Measurements from ENCODE around the gene MSI2. TPM values are rescaled to one million over a fixed set of nuclear protein-coding genes. Genes with fewer than 3 reads are reported as not detected.

Gene MSI2
- total RNA-seq, 2 donors from 2014 or later: 112 to 119 TPM

GRCh38 chr17:57559634-57560318, 303.5 kb downstream of the MSI2 start:
- peaks cover 4% of the 10 kb centered on the region for H3K4me1 Mint-ChIP-seq (ENCODE audit: low read depth)
- ATAC-seq (replicated peaks in 1 of 2) (no peak), DNase-seq (no peak)
- H3K36me3 Mint-ChIP-seq (ENCODE audit: insufficient read depth in 2 of 2): no peaks in the 10 kb centered on the region
- no peaks in the 10 kb centered on the region for H3K27me3 Mint-ChIP-seq (ENCODE audit: low read depth)
- H3K4me3 Mint-ChIP-seq: no peak overlapping the region
- H3K9me3 Mint-ChIP-seq: no peaks in the 10 kb centered on the region
- no peak overlapping the region for H3K27ac Mint-ChIP-seq

GRCh38 chr17:57560319-57560705, 304.0 kb downstream of the MSI2 start:
- no peaks in the 10 kb centered on the region for H3K9me3 Mint-ChIP-seq
- DNase-seq (no peak), ATAC-seq (replicated peaks in 1 of 2) (no peak)
- H3K27me3 Mint-ChIP-seq (ENCODE audit: low read depth): no peaks in the 10 kb centered on the region
- H3K4me3 Mint-ChIP-seq: no peak overlapping the region
- no peak overlapping the region for H3K27ac Mint-ChIP-seq
- H3K36me3 Mint-ChIP-seq (ENCODE audit: insufficient read depth in 2 of 2): no peaks in the 10 kb centered on the region
- H3K4me1 Mint-ChIP-seq (ENCODE audit: low read depth): peaks cover 4% of the 10 kb centered on the region

DNA sequence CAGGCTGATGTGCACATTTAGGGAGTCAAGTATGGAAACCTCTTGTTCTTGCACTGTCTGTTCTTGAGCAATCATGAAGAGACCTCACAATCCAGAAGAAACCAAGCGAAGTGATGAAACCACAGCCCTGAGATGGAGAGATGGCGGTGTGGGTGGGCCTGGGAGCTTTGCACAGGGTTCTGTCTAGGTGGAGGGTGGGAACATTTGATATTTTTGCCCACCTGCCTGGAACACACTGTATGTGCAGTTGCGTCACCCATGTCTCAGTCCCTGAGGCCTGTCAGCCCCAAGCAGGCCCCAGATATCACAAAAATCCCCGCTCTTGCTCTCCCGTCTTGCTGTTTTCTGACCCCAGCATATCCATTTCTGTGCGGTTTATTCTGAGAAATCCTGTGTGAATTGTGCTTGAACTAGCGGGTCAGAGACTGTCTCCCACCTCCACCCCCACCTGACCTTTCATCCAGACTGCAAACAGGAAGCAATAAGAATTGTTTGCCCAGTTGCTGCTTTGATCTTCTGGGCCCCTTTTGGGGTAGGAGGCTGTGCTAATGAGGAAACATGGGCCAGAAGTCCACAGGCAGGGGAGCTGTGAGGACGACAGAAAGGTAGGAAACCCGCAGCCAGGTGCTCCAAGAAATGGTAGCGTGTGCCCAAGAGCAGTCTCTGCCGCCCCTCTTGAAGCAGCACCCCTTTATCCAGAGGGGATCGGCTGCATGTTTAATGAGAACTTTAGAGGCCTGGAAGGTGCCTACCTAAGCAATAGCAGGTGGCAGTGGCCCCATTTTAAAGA, 304.9 kb downstream of the MSI2 start:
- ATAC-seq (replicated peaks in 1 of 2) (no peak), DNase-seq (no peak)
- H3K4me3 Mint-ChIP-seq: no peak overlapping the region
- no peaks in the 10 kb centered on the region for H3K36me3 Mint-ChIP-seq (ENCODE audit: insufficient read depth in 2 of 2)
- no peaks in the 10 kb centered on the region for H3K27me3 Mint-ChIP-seq (ENCODE audit: low read depth)
- H3K4me1 Mint-ChIP-seq (ENCODE audit: low read depth): peaks cover 4% of the 10 kb centered on the region
- H3K27ac Mint-ChIP-seq: no peak overlapping the region
- no peaks in the 10 kb centered on the region for H3K9me3 Mint-ChIP-seq

DNA sequence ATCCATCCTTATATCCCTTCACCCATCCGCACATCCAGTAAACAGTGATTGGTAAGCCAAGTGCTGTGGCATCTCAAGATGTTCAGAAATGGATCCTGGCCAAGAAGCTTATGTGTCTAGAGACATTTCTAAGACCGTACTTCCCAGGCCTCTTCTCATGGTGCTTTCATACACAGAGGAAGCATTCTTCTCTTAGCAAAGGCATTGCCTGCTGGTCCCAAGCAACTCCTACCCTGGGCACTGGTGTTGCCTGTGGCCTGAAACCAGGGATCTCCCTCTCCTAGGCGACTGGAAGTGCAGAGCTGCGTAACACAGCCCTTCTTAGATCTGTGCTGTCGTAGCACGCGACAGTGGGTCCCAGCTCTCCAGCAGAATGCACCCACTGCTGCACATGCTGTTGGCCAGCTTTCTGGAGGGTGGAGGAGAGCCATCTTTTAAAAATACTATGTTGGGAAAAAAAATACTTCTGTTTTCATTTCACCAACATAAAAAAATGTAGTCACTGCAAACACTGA, 305.9 kb downstream of the MSI2 start:
- no peak overlapping the region for H3K4me3 Mint-ChIP-seq
- H3K36me3 Mint-ChIP-seq (ENCODE audit: insufficient read depth in 2 of 2): no peaks in the 10 kb centered on the region
- no peak for ATAC-seq (replicated peaks in 1 of 2)
- H3K9me3 Mint-ChIP-seq: no peaks in the 10 kb centered on the region
- DNase-seq: no peak
- H3K27ac Mint-ChIP-seq: no peak overlapping the region
- no peaks in the 10 kb centered on the region for H3K27me3 Mint-ChIP-seq (ENCODE audit: low read depth)
- H3K4me1 Mint-ChIP-seq (ENCODE audit: low read depth): peaks cover 4% of the 10 kb centered on the region

- peaks cover 4% of the 10 kb centered on the region for H3K4me1 Mint-ChIP-seq (ENCODE audit: low read depth)
Observed at GRCh38 chr17:57563958-57564357, 307.6 kb downstream of the MSI2 start.

DNA sequence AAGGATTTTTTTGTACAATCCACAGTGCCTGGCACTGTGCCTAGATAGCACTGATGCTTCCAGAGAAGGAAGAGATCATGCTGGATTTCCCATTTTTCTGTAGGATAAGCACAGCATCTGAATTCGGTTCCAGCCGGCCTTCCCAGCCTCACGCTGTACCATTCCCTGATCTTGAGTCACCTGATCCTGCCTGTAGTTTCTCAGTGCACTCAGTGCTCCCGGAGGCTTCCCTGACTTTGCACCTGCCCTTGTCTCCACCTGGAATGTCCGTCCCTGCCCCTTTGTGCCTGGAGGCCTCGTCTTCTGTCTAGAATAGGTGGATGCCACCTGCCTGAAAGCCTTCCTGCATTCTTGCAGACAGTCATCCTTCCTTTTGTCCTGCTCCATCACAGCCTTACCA, 308.9 kb downstream of the MSI2 start:
- DNase-seq (no peak), ATAC-seq (replicated peaks in 1 of 2) (no peak)
- Mint-ChIP-seq H3K4me1 (ENCODE audit: low read depth) (peaks cover 4% of the 10 kb centered on the region), H3K9me3 (no peaks in the 10 kb centered on the region), H3K36me3 (ENCODE audit: insufficient read depth in 2 of 2) (no peaks in the 10 kb centered on the region), H3K4me3 (no peak overlapping the region), H3K27ac (no peak overlapping the region), H3K27me3 (ENCODE audit: low read depth) (no peaks in the 10 kb centered on the region)

More at GRCh38 chr17:57563958-57564357, 307.6 kb downstream of the MSI2 start:
- no peaks in the 10 kb centered on the region for H3K27me3 Mint-ChIP-seq (ENCODE audit: low read depth)
- no peaks in the 10 kb centered on the region for H3K9me3 Mint-ChIP-seq
- ATAC-seq (replicated peaks in 1 of 2) (no peak), DNase-seq (no peak)
- H3K27ac Mint-ChIP-seq: no peak overlapping the region
- no peaks in the 10 kb centered on the region for H3K36me3 Mint-ChIP-seq (ENCODE audit: insufficient read depth in 2 of 2)
- H3K4me3 Mint-ChIP-seq: no peak overlapping the region

DNA sequence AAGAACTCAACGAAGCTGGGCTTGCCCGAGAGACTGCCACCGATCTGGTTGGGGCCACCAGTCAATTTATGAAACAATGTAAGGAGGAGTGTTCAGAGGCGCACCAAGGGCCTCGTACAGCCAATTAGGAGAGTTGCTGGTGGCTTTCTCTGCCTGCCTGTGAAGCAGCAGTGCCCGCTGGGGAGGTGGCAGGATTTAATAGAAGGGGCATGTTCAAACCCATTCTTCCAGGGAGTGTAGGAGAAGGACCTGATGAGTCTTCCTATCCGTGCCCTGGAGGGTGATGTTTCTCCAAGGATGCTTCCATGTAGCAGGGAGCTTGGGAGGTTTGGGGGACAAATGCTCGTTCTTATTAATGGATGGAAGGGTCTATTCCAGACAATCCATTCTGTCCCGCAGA, 310.4 kb downstream of the MSI2 start:
- Mint-ChIP-seq H3K4me3 (no peak overlapping the region), H3K36me3 (ENCODE audit: insufficient read depth in 2 of 2) (no peaks in the 10 kb centered on the region), H3K9me3 (no peaks in the 10 kb centered on the region), H3K27me3 (ENCODE audit: low read depth) (no peaks in the 10 kb centered on the region), H3K4me1 (ENCODE audit: low read depth) (no peaks in the 10 kb centered on the region), H3K27ac (no peak overlapping the region)
- no peak for DNase-seq
- no peak for ATAC-seq (replicated peaks in 1 of 2)

DNA sequence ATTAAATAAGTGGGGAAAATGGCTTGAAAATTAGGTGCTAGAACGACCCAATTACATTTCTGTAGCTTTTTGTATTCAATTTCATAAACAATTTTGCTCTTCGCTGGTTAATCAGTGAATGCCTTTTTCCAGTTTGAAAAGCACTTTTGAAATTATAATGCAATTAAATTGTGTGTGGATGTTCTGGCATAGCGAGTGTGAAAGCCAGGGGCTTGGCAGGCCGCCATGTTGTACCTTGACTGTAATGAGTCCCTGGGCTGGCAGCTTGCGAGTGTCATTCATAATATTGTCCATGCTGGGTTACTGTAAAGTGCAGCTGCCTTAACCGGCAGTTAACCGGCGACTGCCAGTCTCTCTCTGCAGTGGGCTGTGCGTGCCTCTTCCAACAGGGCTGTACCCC, 310.9 kb downstream of the MSI2 start:
- Mint-ChIP-seq H3K9me3 (no peaks in the 10 kb centered on the region), H3K36me3 (ENCODE audit: insufficient read depth in 2 of 2) (no peaks in the 10 kb centered on the region), H3K27ac (no peak overlapping the region), H3K4me1 (ENCODE audit: low read depth) (no peaks in the 10 kb centered on the region), H3K4me3 (no peak overlapping the region), H3K27me3 (ENCODE audit: low read depth) (no peaks in the 10 kb centered on the region)
- no peak for ATAC-seq (replicated peaks in 1 of 2)
- DNase-seq: no peak

DNA sequence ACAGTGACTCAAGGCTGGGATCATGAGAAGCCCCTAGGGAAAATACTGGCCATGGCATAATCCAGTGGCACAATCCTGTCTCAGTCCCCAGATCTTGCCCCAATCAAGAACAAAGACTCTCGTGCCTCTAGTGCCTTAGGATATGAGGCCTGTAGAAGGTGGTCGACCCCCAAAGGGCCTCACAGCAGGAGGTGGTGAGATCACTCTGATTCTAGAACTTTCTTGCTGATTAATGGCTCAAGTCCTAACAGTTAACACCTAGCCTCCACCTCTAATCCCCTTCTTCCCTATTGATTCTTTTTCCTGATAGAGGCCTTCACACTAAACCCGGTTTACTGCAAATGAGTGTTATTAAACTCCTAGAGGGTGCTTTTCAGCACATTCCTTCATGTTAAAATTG, 312.0 kb downstream of the MSI2 start:
- no peak overlapping the region for H3K4me3 Mint-ChIP-seq
- no peak overlapping the region for H3K27ac Mint-ChIP-seq
- H3K4me1 Mint-ChIP-seq (ENCODE audit: low read depth): no peaks in the 10 kb centered on the region
- ATAC-seq (replicated peaks in 1 of 2): no peak
- H3K27me3 Mint-ChIP-seq (ENCODE audit: low read depth): no peaks in the 10 kb centered on the region
- DNase-seq: no peak
- H3K9me3 Mint-ChIP-seq: no peaks in the 10 kb centered on the region
- H3K36me3 Mint-ChIP-seq (ENCODE audit: insufficient read depth in 2 of 2): no peaks in the 10 kb centered on the region

DNA sequence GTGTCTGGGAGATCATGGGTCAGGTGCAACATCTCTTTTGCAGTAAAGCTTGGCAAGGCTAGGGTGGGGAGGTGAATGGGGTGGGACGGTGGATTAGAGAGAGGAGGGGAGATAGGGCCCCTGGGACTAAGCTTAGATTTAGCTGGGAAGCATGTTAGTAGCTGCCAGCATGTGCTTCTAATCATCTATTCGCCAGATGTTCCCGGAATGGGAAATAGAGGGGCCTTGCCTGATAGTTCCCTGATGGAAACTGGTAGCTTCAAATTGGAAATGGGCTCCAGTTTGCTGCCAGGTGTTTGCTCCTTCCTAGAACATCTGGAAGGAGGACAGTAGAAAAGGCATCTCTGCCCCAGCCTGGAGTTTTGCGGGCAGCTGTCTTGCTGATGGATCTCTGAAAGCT, 312.7 kb downstream of the MSI2 start:
- H3K4me3 Mint-ChIP-seq: no peak overlapping the region
- no peaks in the 10 kb centered on the region for H3K4me1 Mint-ChIP-seq (ENCODE audit: low read depth)
- H3K27me3 Mint-ChIP-seq (ENCODE audit: low read depth): no peaks in the 10 kb centered on the region
- H3K36me3 Mint-ChIP-seq (ENCODE audit: insufficient read depth in 2 of 2): no peaks in the 10 kb centered on the region
- H3K9me3 Mint-ChIP-seq: no peaks in the 10 kb centered on the region
- no peak for DNase-seq
- no peak overlapping the region for H3K27ac Mint-ChIP-seq
- ATAC-seq (replicated peaks in 1 of 2): no peak

DNA sequence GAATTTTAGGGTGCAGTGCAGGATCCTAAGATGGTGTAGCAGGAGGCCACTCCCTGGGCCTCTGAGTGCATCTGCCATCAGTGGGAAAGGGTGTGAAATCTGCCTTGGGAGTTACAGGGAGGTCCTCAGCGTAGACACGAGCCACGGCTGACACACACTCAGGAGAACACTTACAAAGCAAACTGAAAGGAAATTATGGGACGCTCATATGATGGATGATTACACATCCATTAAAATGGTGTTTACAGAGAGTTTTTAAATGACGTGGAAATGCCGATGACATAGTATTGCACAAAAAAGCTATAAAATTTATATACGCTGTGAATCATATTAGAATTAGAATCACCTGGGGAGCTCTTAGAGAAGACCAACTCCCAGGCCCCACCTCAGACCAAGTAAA, 313.5 kb downstream of the MSI2 start:
- H3K4me1 Mint-ChIP-seq (ENCODE audit: low read depth): no peaks in the 10 kb centered on the region
- H3K9me3 Mint-ChIP-seq: no peaks in the 10 kb centered on the region
- H3K27ac Mint-ChIP-seq: no peak overlapping the region
- no peaks in the 10 kb centered on the region for H3K36me3 Mint-ChIP-seq (ENCODE audit: insufficient read depth in 2 of 2)
- no peak overlapping the region for H3K4me3 Mint-ChIP-seq
- no peak for ATAC-seq (replicated peaks in 1 of 2)
- H3K27me3 Mint-ChIP-seq (ENCODE audit: low read depth): no peaks in the 10 kb centered on the region
- no peak for DNase-seq

GRCh38 chr17:57570724-57571344, 314.5 kb downstream of the MSI2 start:
- Mint-ChIP-seq H3K4me3 (no peak overlapping the region), H3K27me3 (ENCODE audit: low read depth) (no peaks in the 10 kb centered on the region), H3K9me3 (no peaks in the 10 kb centered on the region), H3K4me1 (ENCODE audit: low read depth) (no peaks in the 10 kb centered on the region), H3K36me3 (ENCODE audit: insufficient read depth in 2 of 2) (no peaks in the 10 kb centered on the region), H3K27ac (no peak overlapping the region)
- no peak for DNase-seq
- no peak for ATAC-seq (replicated peaks in 1 of 2)

DNA sequence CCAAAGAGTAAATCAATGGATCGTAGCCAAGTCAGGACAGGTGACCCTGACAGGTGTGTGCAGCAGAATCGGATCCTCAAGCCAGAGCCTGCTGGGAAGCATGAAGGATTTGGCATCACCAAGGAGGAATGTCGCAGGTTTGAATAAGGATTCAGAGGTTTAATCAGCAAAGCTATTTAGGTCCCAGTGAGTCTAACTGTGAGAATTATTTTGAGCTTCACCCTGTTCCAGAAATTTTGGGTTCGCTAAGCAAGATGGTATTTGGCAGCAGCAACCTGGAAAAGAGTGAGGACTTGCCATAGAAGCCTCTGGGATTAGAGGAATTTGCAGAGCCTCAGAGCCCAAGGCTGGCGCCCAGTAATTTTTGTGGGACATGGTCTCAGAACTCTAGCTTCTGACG, 315.7 kb downstream of the MSI2 start:
- Mint-ChIP-seq H3K27me3 (ENCODE audit: low read depth) (no peaks in the 10 kb centered on the region), H3K9me3 (no peaks in the 10 kb centered on the region), H3K4me1 (ENCODE audit: low read depth) (no peaks in the 10 kb centered on the region), H3K36me3 (ENCODE audit: insufficient read depth in 2 of 2) (no peaks in the 10 kb centered on the region), H3K4me3 (no peak overlapping the region), H3K27ac (no peak overlapping the region)
- no peak for ATAC-seq (replicated peaks in 1 of 2)
- DNase-seq: no peak
